Superior temporal gyrus (tissue), 1 donor: ENCODE results near the gene BARX2.

Experiments
- DNase-seq: peaks from one replicate; pipeline ENCODE4 v3.0.0-alpha.2; 2016; ENCODE audit errors: extremely low spot score

The BARX2 gene

DNA sequence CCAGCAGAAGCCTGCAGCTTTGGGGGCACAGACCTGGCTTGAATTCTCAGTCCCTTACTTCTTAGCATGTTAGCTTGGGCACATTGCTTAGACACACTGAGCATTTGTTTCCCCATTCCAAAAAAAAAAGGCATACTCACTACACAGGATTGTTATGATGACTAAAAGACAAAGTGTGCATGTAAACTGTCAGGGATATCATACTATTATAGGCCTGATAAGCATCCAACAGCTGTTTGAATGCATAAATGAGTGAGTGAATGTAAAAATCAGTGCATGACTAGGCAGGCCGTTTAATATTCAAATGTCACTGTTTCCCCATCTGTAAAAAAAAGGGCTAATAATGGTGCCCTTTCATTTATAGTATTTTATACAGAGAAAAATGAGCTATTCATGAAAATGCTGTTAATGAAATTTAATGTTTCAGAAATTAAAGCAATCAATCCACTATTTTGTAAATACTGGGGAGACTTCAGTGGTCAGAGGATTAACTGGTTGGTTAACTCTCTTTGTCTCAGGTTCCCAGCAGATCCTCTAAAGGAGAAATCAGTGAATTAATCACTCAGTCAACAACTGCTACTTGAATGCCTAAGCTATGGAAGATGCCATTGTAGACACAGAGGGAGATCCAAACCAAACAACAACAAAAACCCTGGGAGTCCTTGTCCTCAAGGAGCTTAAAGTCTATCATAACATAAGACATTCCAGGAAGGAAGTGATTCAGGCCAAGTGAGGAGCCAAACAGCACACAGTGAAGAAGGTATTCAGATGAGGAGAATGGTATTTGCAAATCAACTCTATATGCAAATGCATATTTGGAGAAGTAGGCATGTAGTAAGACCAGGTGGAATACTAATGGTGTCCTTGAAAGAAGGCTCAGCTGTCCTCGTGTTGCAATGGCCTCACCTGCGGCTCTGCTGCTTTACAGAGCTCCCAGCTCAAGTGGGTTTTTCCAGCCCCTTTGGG, 26.8 kb downstream of the BARX2 start:
- no peak for DNase-seq

DNA sequence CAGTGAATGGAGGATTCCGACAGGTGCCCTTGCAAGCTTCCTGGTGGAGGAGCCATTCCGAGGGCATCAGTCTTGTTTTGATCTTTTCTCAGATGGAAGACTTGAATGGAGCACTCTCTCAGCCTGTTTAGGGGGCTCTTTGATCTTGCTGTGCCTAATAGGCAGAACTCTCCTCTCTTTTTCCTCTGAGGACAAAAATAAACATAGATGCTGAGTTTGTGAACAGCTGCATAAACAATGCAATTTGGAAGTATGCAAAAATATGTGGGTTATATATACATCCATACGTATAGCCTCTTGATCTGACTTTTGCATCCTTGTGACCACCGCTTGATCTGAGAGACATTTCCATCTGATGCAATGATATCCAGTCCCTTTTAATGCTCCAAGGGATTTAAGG, 29.1 kb downstream of the BARX2 start:
- no peak for DNase-seq

DNA sequence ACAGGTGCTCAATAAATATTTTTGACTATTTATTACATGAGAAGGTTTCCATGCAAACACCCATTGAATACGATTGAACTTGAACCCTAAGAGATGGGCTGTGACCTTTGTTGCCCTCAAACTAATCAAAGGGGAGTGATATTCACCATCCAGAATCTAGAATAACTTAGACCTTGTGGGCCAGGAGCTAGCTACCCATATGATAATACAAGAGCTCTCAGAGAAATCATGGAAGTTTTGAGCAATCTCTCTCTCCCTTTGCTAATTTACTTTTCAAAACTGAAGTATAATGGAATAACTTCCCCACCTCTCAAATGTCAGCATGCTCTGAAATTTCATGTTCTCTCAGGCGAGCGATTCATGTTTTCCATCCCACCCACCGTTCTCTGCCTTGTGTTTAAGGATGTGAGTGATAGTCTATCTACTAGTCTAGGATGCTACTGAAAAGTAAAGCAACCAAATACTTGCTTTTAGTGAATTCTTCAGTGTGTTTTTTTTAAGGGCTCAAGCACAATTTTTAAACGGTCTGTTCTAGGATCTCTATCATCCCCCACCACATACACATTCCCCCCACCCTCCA, 33.3 kb downstream of the BARX2 start:
- DNase-seq: no peak

DNA sequence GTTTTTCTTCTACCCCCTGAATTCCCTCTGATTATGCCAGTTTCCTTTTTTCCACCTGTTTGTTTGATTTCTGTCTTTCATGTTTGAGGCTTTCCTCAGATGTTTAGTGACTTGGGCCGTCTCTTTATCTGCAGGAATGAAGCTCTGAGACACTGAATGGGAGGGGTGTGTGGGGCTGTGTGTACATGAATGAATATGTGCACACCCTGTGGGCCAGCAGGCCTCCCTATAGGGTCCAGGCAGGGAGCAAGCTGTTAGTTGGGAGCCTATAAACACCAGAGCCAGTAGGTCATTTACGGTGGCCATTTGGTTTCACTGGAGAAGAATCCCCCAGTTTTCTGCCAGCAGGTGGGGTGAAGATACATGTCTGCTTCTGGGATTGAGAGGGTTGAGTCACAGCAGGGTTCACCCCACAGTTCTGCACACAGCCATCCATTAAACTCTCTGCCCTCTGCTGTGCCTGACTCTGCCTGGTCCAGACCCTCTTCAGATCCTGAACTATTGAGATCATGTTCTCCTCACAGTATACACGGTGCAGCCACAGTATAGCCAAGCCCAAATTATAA, 34.8 kb downstream of the BARX2 start:
- DNase-seq: no peak

DNA sequence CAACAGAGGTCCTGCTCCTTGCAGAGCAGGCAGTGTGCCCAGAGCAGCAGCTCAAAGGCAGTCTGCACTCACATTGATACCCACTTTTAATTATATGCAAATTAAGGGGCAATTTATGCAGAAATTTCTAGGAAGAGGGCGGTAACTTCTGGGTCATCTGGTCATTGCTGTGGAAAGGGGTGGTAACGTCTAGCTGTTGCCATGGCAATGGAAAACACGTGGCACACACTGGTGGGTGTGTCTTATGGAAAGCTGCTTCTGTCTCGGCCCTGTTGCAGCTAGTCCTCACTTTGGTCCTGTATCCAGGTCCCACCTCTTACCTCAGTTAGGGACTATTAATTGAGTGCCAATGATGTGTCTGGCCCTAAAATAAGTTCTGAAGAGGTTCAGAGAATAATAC, 36.8 kb downstream of the BARX2 start:
- DNase-seq: no peak

DNA sequence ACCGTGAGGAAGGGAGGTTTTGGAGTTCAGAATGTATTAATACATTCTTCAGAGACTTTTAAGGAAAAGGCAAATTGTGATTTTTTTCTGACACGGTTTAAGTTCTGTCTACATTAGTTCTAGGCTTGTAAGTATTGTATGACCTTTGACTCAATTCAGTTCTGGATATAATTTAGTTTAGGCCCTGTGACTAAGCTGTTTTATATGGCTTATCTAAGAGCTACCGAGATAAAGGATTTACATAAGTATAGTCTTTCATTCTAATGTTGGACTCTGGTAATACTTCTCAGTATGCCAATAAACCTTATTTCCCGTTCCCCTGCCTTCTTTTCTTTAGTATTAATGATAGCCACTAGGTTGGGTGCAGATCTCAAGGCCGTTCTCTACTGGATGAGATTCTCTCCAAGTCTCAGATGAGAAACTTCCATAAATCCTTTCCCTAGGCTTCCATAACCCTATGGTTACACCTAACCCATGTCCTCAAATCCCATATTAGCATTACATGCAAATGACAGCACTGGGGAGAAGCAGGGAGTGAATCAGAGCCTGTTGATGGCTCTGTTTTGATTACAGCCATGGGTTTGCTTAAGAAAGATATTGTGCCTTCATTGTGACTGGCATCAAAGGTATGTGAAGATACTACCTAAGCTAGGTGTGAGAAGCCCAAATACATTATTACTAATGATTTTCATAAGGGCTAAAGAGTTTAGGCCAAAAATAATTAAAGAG, 38.7 kb downstream of the BARX2 start:
- no peak for DNase-seq

DNA sequence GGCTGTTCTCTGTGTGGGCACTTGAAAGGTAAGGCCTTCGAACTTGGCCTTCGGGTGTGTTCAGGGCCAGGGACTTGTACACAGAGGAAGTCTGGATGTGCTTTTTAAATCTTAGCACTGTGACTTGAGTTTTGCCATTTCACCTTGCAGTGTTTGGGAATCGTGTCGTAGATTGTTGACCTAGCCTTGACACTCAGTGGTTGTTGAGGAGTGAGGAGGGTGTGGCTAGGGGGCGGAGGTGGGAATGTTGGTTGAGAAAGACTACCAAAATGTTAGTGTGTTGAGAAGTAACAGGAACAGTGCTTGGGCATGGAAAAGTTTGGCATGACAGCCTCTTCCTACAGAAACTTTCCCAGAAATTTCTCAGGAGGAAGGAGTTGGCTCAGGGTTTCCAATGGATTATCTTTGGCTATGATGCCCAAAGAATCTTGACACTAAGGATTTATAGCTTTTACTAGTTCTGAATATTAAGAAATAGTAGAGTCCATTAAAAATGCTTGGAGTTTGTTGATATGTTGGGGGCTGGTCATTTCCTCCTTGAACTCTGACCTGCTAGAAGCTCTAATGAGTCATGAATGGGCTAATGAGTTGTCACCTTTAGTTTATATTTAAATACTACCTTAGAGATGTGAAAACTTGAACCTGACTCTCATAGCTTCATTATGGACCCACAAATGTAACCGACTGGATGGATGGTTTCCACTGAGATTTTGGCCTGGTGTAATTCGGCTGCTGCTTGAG, 40.6 kb downstream of the BARX2 start:
- no peak for DNase-seq

DNA sequence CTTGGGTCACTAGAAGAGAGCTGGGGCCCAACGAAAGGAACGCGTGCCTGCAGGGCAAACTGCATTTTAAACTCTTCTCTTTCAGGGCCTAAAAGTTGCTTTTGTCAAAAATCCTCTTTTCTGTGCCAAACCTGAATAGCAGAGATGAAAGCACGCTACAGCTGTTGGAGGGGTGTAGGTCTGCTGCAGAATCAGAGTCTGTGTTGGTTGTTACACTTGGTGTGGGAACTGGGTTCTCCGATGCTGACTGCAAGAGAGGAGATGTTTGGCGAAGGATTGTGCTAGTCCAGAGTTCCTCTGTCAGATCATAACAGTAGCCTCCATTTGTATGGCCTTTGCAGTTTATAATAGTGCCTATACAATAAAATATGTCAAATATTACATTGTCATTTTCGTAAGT, 41.8 kb downstream of the BARX2 start:
- no peak for DNase-seq

DNA sequence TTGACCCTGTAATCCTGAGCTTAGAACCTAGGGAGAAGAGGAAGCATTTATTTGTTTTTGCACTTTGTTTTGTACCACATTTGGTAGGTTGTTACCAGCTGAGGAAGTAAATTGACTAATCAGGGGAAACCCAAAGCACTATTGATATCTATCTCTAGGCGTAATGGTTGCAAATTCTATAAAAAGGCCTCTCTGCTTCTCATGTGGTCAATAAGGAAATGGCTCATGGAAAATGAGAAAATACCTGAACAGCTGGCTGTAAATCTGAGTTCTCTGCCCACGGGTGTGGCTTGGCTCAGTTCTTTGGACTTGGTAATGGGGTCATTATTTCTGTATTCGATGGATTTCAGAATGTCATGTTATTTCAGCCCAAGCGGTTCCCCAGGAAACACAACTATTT, 42.4 kb downstream of the BARX2 start:
- DNase-seq: no peak

DNA sequence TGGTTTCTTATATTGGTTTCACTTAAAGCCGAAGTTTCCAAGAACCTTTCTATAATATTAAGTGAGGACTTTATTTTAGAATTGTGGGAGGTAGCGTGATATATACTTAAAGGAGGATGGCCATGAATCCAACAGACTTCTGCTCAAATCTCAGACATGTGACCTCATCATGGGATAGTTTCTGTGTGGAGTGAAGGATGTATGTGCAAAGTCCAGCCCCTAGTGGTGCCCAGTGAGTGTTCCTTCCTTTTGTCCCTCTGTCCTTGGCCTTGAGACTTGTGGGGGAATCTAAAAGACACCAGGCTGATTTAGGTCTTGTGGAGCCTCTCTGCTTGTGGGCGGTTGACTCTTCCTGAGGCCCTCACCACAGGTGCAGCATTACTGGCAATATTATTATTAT, 43.7 kb downstream of the BARX2 start:
- no peak for DNase-seq

DNA sequence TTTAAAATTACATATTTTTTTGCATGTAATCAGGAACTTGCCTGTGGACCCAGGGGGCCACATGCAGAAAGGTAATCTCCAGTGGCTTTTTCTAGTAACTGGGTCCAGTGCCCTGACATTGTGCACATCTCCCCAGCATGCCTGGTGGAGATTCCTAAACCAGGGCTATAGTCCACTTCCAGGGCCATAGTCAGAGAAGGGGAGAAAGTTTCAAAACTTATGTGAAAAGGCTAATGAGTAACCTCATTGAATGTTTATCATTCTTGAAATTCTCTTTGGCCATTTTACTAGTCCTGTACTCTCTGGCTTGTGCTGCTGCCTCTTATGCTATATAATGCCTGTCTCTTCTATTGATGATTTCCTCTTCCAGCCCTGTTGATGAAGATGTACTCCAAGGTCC, 47.8 kb downstream of the BARX2 start:
- no peak for DNase-seq

DNA sequence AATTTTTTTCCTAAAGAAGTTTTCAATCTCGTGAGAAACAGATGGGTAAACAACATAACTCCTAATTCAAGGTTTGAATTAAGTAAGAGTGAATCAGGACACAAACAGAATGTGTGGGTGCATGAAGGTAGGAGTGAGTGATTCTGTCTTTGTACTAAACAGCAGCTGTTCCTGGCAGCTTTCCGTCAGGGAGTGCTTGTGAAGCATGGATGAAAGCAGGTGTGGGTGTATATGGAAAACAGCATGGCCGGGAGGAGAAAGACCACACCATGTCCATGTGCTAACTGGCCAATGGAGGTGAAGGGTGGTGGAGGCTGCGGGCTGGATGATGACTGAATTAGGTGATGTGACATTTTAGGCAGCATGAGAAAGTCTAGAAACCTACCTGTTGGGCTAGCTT, 49.6 kb downstream of the BARX2 start:
- DNase-seq: no peak

DNA sequence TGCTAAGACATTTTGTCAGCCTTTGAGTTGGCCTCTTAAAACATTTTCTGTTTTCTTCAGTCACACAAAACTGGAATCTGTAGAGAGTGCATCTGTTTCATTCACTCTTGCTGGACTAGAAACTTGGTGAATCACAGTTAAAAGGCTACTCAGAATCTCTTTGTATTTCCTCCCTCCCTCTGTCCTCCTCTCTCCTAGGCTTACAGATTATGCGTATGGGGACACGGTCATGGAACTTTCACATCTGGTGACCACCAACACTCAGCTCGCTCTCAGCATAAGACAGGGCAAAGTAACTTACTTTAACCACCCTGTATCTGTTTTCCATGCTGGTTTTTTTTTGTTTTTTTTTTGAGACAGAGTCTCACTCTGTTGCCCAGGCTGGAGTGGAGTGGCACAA, 50.4 kb downstream of the BARX2 start:
- no peak for DNase-seq

DNA sequence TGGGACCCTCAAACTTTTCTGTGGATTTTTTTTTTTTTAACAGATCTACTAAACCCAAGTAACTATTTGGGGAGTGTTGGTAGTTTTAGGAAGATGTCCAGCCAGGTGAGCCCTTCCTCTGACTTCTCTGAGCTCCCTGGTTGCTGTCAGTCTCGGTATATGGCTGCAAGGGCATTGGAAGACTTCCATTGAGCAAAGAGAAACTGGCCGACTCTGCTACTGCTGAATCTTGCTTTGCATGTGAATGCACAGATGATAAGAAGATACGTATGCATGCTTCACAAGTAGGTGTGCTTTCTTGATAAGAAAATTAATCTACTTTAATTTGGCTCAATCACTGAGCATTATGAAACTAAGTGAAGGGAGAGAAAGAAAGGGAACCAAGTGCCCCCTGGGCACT, 51.1 kb downstream of the BARX2 start:
- DNase-seq: no peak

DNA sequence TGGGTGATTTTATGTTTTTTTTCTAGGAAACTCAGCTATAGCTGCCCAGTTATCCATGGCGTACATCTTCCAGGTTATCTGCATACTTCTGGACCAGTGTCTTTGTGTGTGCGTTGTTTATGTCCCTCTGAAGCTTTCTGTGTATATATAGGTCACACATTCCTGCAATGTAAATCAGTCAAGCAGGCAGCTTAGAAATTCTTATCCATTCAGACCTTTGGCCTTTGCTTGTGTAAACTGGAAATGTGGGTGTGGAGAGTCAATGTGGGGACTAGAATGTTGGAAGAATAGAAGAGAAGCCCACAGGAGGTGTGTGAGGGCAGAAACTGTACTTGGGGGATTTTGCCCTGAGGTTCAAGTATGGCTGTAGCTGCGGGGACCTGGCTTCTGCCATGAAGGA, 51.7 kb downstream of the BARX2 start:
- no peak for DNase-seq

DNA sequence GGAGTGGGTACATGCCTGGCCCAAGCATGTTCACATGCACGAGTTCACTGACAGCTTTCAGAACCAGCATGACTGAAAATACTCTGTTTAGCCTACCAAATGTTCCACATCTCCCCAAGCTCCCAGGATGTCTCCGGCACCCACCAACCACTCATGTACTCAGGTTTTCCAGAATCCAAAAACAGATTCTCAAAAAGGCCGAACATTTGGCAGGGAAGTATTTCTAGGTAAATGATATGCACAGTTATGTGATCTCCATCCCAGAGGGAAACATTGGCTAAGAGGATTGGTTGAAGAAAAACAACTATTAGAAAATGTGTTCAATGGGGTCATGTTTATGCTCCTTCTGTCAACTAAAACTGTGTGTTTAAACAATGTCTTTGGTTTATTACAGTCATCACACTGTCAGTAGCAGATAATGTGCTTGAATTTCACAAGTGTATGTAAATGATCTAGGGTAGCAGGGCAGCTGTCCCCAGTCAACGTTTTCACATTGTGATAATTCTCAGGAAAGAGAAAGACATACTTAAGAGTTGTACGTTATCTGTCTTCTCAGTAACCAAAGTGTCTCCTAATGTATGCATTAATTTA, 52.3 kb downstream of the BARX2 start:
- no peak for DNase-seq

DNA sequence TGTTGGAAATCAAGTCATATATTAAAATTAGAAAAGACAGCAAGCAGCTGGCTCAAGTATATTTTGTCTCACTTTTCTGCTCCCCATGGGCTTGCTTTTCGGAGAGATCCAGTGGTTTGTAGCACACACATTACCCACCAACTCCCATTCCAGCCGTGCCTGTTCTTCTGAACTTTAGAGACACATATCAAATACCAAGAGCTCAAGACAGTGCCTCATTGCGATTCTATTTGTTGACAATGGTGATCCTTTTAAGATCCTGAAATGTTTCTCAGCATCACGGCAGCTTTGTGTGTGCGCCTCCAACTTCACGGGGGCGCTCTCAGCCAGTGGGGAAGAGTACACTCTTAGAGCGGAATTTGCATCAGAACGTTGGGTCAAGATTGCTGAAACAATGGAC, 52.9 kb downstream of the BARX2 start:
- no peak for DNase-seq

DNA sequence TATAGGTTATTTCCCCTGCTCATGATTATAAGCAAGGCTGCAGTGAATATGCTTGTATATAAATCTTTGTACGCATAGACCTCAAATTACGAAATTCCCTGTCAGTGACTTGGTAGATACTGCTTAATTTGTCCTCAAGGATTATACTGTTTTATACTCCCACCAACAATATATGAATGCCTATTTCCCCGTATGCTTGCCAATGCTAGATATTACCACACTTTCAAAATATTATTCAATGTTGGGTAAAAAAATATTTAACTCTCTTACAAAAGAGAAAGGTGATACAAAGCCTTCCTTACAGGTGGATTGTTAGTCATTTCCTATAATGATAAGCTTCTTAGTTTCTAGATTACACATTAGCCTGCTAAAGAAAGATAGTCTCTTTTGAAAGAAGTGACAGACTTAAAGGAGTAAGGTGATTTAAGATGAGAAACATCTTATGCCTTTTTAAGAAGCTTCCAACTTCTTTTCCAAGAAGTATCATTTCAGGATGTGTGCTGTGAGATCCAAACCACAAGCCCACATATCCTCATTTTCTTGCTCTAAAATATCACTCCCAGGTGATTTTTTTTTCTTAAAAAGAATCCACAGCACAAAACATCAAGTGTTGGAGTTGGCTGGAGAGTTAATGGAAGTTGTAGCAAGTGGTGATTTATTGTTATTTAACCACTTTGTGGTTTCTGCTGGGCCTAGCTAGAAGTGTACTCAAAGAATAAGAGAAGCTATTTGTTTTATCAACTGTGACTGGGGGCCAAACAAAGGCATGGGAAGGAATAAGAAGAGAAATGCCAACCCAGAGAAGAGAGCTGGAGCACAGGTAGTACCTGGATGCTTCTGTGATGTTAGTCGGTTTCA, 59.2 kb downstream of the BARX2 start:
- no peak for DNase-seq

DNA sequence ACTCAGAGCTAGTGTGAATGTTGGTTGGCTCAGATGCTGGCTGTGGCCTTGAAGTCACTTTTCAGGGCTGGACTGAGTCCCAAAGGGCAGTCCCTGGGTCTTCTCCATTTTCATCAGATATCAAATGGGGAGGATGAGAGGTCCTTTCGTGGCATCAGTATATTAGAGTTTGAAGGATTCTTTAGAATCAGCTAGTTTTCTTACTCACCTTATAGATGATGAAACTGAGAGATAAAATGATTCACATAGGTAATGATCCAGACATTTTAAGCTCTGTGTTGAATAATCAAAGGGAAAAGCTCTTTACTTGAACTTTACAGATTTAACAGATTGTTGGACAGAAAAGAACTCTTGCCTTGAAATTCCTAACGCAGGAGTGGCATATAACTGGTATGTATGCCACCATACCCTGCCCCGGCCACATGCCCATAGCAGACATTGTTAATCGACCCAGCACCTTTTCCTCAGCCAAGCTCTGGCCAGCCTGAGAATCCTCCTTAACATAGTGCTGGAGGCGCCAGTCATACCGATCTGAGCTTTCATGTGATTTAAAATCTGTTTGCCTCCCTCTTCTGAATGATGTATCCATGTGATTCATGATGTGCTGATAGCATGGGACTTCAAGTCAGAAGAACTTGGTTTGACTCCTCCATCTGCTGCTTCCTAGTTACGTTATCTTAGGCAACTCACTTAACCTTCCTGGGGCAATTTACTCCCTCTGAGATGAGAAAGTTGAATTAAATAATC, 60.0 kb downstream of the BARX2 start:
- DNase-seq: no peak

DNA sequence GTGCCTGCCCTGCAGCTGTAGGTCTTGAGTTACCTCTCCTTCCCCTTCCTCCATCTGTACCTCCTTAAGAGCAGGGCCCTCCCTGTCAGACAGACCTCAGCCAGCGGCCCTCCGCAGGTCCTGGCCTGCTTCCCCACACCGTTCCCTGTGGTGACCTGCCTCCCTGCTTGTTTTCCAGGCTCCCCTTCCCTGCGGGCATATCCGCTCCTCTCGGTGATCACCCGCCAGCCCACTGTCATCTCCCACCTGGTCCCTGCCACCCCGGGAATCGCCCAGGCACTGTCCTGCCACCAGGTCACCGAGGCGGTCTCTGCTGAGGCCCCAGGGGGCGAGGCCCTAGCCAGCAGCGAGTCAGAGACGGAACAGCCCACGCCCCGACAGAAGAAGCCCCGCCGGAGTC, 60.9 kb downstream of the BARX2 start:
- DNase-seq: no peak
